DOHH2 (cell line): ENCODE data around the gene C2CD4B.

Experiments
- CTCF ChIP-seq: fragments of 200-600 bp; sonication (generic); IDR thresholded peaks from one replicate; pipeline ENCODE4 v1.5.1; 2014; ENCODE audit warnings: antibody characterized with exemption, mild to moderate bottlenecking, low read depth, low read length; ENCODE audit not compliant: poor library complexity, severe bottlenecking
- EZH2phosphoT487 ChIP-seq: fragments of 200-600 bp; sonication (generic); IDR thresholded peaks from 2 replicates; pipeline ENCODE4 v1.6.1; 2017; ENCODE audit warnings: borderline replicate concordance, mild to moderate bottlenecking, antibody characterized with exemption, low read length, moderate library complexity, mixed read lengths

- TF ChIP-seq CTCF = no peak
- TF ChIP-seq EZH2phosphoT487 = no peak
Measured at GRCh38 chr15:62119874-62120273, 45.2 kb downstream of the C2CD4B start.
